ENCODE data around the gene TSHZ2. TPM values are rescaled to one million over a fixed set of nuclear protein-coding genes. Genes with fewer than 3 reads are reported as not detected.

The TSHZ2 gene
- total and polyA plus RNA-seq, 2 donors (not counting 3 experiments of a cell fraction or from before 2014, with no cell fraction given) = not detected

GRCh38 chr20:53369871-53370270 lies 397.7 kb downstream of the TSHZ2 start:
- POLR2A ChIA-PET = no interaction called here
- dilution Hi-C loops (cut with MboI; ENCODE audit: extremely low pct_ligation_motif_present, low sequenced_read_pairs) = no loop called here

GRCh38 chr20:53370345-53370961 lies 398.3 kb downstream of the TSHZ2 start:
- no peak for DNase-seq (ENCODE audit: low read depth, low spot score)
- BruUV-seq (replicated peaks) = no TSS peak
- Histone ChIP-seq H3K27me3 (ENCODE audit: control insufficient read depth in 2 of 2, insufficient read depth in 2 of 2, low read length in 2 of 2) (no peaks in the 10 kb centered on the region), H3K79me2 (ENCODE audit: control insufficient read depth, insufficient read depth, low read length) (no peaks in the 10 kb centered on the region), H2AFZ (ENCODE audit: low read depth, low read length) (no peak overlapping the region), H3K9me1 (replicated peaks; ENCODE audit: control insufficient read depth, extremely low read depth, insufficient read depth, low read length) (no peaks in the 10 kb centered on the region), H3K36me3 (ENCODE audit: control insufficient read depth in 2 of 2, extremely low read depth in 1 of 2, insufficient read depth in 2 of 2, low read length in 2 of 2) (no peaks in the 10 kb centered on the region), H3K9me3 (replicated peaks; ENCODE audit: control insufficient read depth, insufficient read depth, low read length) (no peaks in the 10 kb centered on the region), H3K4me2 (ENCODE audit: insufficient read depth, low read length) (no peak overlapping the region), H3K4me1 (ENCODE audit: control insufficient read depth, extremely low read depth, insufficient read depth, low read length) (no peaks in the 10 kb centered on the region), H3K27ac (ENCODE audit: insufficient read depth, low read depth, low read length) (no peak overlapping the region), H3K4me3 (replicated peaks in 1 of 3; ENCODE audit: insufficient read depth in 1 of 3, low read depth in 1 of 3, low read length in 3 of 3) (no peak overlapping the region), H4K20me1 (replicated peaks; ENCODE audit: control insufficient read depth, extremely low read depth, insufficient read depth, low read length) (no peaks in the 10 kb centered on the region), H3K9ac (replicated peaks; ENCODE audit: extremely low read depth, insufficient read depth, low read length) (no peak overlapping the region)
- POLR2A ChIA-PET = no interaction called here
- CTCF ChIA-PET = no interaction called here
- FAIRE-seq = no peak
- dilution Hi-C loops (cut with MboI; ENCODE audit: extremely low pct_ligation_motif_present, low sequenced_read_pairs) = no loop called here
- intact Hi-C loops (cut with micrococcal nuclease) = no loop called here
- TF ChIP-seq EZH2 (IDR thresholded peaks at IDR 0.05; ENCODE audit: borderline replicate concordance, low read depth, low read length, severe bottlenecking) = no peak
- no peak for TF ChIP-seq POLR2AphosphoS5 (IDR thresholded peaks at IDR 0.05; ENCODE audit: insufficient read depth, low read depth, low read length)
- TF ChIP-seq MAX (IDR thresholded peaks at IDR 0.05; ENCODE audit: insufficient read depth, insufficient read length) = no peak
- TF ChIP-seq GATA2 (IDR thresholded peaks at IDR 0.05; ENCODE audit: insufficient read depth, insufficient read length, low read depth, low read length) = no peak
- no peak for TF ChIP-seq CTCF (IDR thresholded peaks at IDR 0.05; ENCODE audit: extremely low read depth in 1 of 2, insufficient read depth in 1 of 2, low read depth in 1 of 2, low read length in 2 of 2)
- no peak for TF ChIP-seq POLR2A (IDR thresholded peaks at IDR 0.05; ENCODE audit: low read depth, low read length)
- TF ChIP-seq FOS (IDR thresholded peaks at IDR 0.05; ENCODE audit: borderline replicate concordance, insufficient read depth, low read length) = no peak
- no peak for TF ChIP-seq MYC (IDR thresholded peaks at IDR 0.05; ENCODE audit: low read depth, low read length)
- no peak for TF ChIP-seq JUN (IDR thresholded peaks at IDR 0.05; ENCODE audit: borderline replicate concordance, insufficient read depth, insufficient read length, low read depth)

More at GRCh38 chr20:53369871-53370270, 397.7 kb downstream of the TSHZ2 start:
- Histone ChIP-seq H2AFZ (ENCODE audit: low read depth, low read length) (no peak overlapping the region), H3K36me3 (ENCODE audit: control insufficient read depth in 2 of 2, extremely low read depth in 1 of 2, insufficient read depth in 2 of 2, low read length in 2 of 2) (no peaks in the 10 kb centered on the region), H3K9ac (replicated peaks; ENCODE audit: extremely low read depth, insufficient read depth, low read length) (no peak overlapping the region), H3K4me1 (ENCODE audit: control insufficient read depth, extremely low read depth, insufficient read depth, low read length) (no peaks in the 10 kb centered on the region), H3K79me2 (ENCODE audit: control insufficient read depth, insufficient read depth, low read length) (no peaks in the 10 kb centered on the region), H4K20me1 (replicated peaks; ENCODE audit: control insufficient read depth, extremely low read depth, insufficient read depth, low read length) (no peaks in the 10 kb centered on the region), H3K9me1 (replicated peaks; ENCODE audit: control insufficient read depth, extremely low read depth, insufficient read depth, low read length) (no peaks in the 10 kb centered on the region), H3K27me3 (ENCODE audit: control insufficient read depth in 2 of 2, insufficient read depth in 2 of 2, low read length in 2 of 2) (no peaks in the 10 kb centered on the region), H3K9me3 (replicated peaks; ENCODE audit: control insufficient read depth, insufficient read depth, low read length) (no peaks in the 10 kb centered on the region), H3K27ac (ENCODE audit: insufficient read depth, low read depth, low read length) (no peak overlapping the region), H3K4me2 (ENCODE audit: insufficient read depth, low read length) (no peak overlapping the region), H3K4me3 (replicated peaks in 1 of 3; ENCODE audit: insufficient read depth in 1 of 3, low read depth in 1 of 3, low read length in 3 of 3) (no peak overlapping the region)
- DNase-seq (ENCODE audit: low read depth, low spot score) = no peak
- intact Hi-C loops (cut with micrococcal nuclease) = no loop called here
- no peak for TF ChIP-seq GATA2 (IDR thresholded peaks at IDR 0.05; ENCODE audit: insufficient read depth, insufficient read length, low read depth, low read length)
- CTCF ChIA-PET = no interaction called here
- no TSS peak for BruUV-seq (replicated peaks)
- FAIRE-seq = no peak
